ENCODE results near the gene NF1.

Gene NF1

GRCh38 chr17:31390748-31391495, 296.1 kb downstream of the NF1 start:
- Histone ChIP-seq H3K9ac (ENCODE audit: low read length) (no peak overlapping the region), H3K4me3 (ENCODE audit: low read depth in 1 of 2, low read length in 2 of 2) (peak overlapping the region in 1 of 2 donors; percentile 38), H3K27ac (ENCODE audit: low read depth, low read length) (no peak overlapping the region), H3K4me1 (ENCODE audit: insufficient read depth, low read length) (peaks cover 5% of the 10 kb centered on the region), H3K9me3 (ENCODE audit: low read length) (no peaks in the 10 kb centered on the region), H3K36me3 (ENCODE audit: insufficient read depth, low read length) (no peaks in the 10 kb centered on the region), H3K27me3 (ENCODE audit: control insufficient read depth in 1 of 2, insufficient read depth in 2 of 2, low read length in 2 of 2) (peaks cover 15 to 43% of the 10 kb centered on the region in 2 donors)

- peaks cover 15 to 43% of the 10 kb centered on the region in 2 donors for H3K27me3 ChIP-seq (ENCODE audit: control insufficient read depth in 1 of 2, insufficient read depth in 2 of 2, low read length in 2 of 2)
- no peaks in the 10 kb centered on the region for H3K9me3 ChIP-seq (ENCODE audit: low read length)
- peak within 1 kb of the TSS in 1 of 2 donors; percentile 38 for H3K4me3 ChIP-seq (ENCODE audit: low read depth in 1 of 2, low read length in 2 of 2)
- no peaks in the 10 kb centered on the region for H3K36me3 ChIP-seq (ENCODE audit: insufficient read depth, low read length)
- no peak within 1 kb of the TSS for H3K9ac ChIP-seq (ENCODE audit: low read length)
- H3K27ac ChIP-seq (ENCODE audit: low read depth, low read length) = no peak within 1 kb of the TSS
- peaks cover 5% of the 10 kb centered on the region for H3K4me1 ChIP-seq (ENCODE audit: insufficient read depth, low read length)
These were observed 296.7 kb downstream of the NF1 start, which contains the start of gene RAB11FIP4 for GRCh38 chr17:31391496-31391949. Gene RAB11FIP4, plus strand, starts transcription at chr17:31391675. Its CDS starts 178 bp downstream, at chr17:31391853.

- no peaks in the 10 kb centered on the region for H3K9me3 ChIP-seq (ENCODE audit: low read length)
- H3K4me1 ChIP-seq (ENCODE audit: insufficient read depth, low read length) = peaks cover 5% of the 10 kb centered on the region
- H3K4me3 ChIP-seq (ENCODE audit: low read depth in 1 of 2, low read length in 2 of 2) = no peak overlapping the region
- H3K27me3 ChIP-seq (ENCODE audit: control insufficient read depth in 1 of 2, insufficient read depth in 2 of 2, low read length in 2 of 2) = peaks cover 15 to 43% of the 10 kb centered on the region in 2 donors
- no peaks in the 10 kb centered on the region for H3K36me3 ChIP-seq (ENCODE audit: insufficient read depth, low read length)
- H3K27ac ChIP-seq (ENCODE audit: low read depth, low read length) = no peak overlapping the region
- H3K9ac ChIP-seq (ENCODE audit: low read length) = no peak overlapping the region
These were observed 297.5 kb downstream of the NF1 start for GRCh38 chr17:31392002-31392855.

GRCh38 chr17:31392856-31393748, 298.3 kb downstream of the NF1 start:
- H3K4me3 ChIP-seq (ENCODE audit: low read depth in 1 of 2, low read length in 2 of 2) = no peak overlapping the region
- no peak overlapping the region for H3K27ac ChIP-seq (ENCODE audit: low read depth, low read length)
- no peak overlapping the region for H3K9ac ChIP-seq (ENCODE audit: low read length)
- peaks cover 15 to 43% of the 10 kb centered on the region in 2 donors for H3K27me3 ChIP-seq (ENCODE audit: control insufficient read depth in 1 of 2, insufficient read depth in 2 of 2, low read length in 2 of 2)
- H3K9me3 ChIP-seq (ENCODE audit: low read length) = no peaks in the 10 kb centered on the region
- H3K36me3 ChIP-seq (ENCODE audit: insufficient read depth, low read length) = no peaks in the 10 kb centered on the region
- H3K4me1 ChIP-seq (ENCODE audit: insufficient read depth, low read length) = peaks cover 5% of the 10 kb centered on the region

- peaks cover 15 to 43% of the 10 kb centered on the region in 2 donors for H3K27me3 ChIP-seq (ENCODE audit: control insufficient read depth in 1 of 2, insufficient read depth in 2 of 2, low read length in 2 of 2)
- no peak overlapping the region for H3K27ac ChIP-seq (ENCODE audit: low read depth, low read length)
- no peaks in the 10 kb centered on the region for H3K9me3 ChIP-seq (ENCODE audit: low read length)
- no peaks in the 10 kb centered on the region for H3K36me3 ChIP-seq (ENCODE audit: insufficient read depth, low read length)
- H3K4me3 ChIP-seq (ENCODE audit: low read depth in 1 of 2, low read length in 2 of 2) = no peak overlapping the region
- peaks cover 5% of the 10 kb centered on the region for H3K4me1 ChIP-seq (ENCODE audit: insufficient read depth, low read length)
- H3K9ac ChIP-seq (ENCODE audit: low read length) = no peak overlapping the region
These were observed 299.0 kb downstream of the NF1 start for GRCh38 chr17:31393749-31394146.

GRCh38 chr17:31394544-31394943, 299.8 kb downstream of the NF1 start:
- H3K4me3 ChIP-seq (ENCODE audit: low read depth in 1 of 2, low read length in 2 of 2) = no peak overlapping the region
- H3K9ac ChIP-seq (ENCODE audit: low read length) = no peak overlapping the region
- H3K27me3 ChIP-seq (ENCODE audit: control insufficient read depth in 1 of 2, insufficient read depth in 2 of 2, low read length in 2 of 2) = peaks cover 15 to 41% of the 10 kb centered on the region in 2 donors
- no peaks in the 10 kb centered on the region for H3K9me3 ChIP-seq (ENCODE audit: low read length)
- H3K4me1 ChIP-seq (ENCODE audit: insufficient read depth, low read length) = peaks cover 5% of the 10 kb centered on the region
- H3K27ac ChIP-seq (ENCODE audit: low read depth, low read length) = no peak overlapping the region
- H3K36me3 ChIP-seq (ENCODE audit: insufficient read depth, low read length) = no peaks in the 10 kb centered on the region

- no peaks in the 10 kb centered on the region for H3K9me3 ChIP-seq (ENCODE audit: low read length)
- no peak overlapping the region for H3K4me3 ChIP-seq (ENCODE audit: low read depth in 1 of 2, low read length in 2 of 2)
- H3K36me3 ChIP-seq (ENCODE audit: insufficient read depth, low read length) = no peaks in the 10 kb centered on the region
- H3K9ac ChIP-seq (ENCODE audit: low read length) = no peak overlapping the region
- peaks cover 12 to 21% of the 10 kb centered on the region in 2 donors for H3K27me3 ChIP-seq (ENCODE audit: control insufficient read depth in 1 of 2, insufficient read depth in 2 of 2, low read length in 2 of 2)
- H3K4me1 ChIP-seq (ENCODE audit: insufficient read depth, low read length) = peaks cover 4% of the 10 kb centered on the region
- no peak overlapping the region for H3K27ac ChIP-seq (ENCODE audit: low read depth, low read length)
These were observed 302.6 kb downstream of the NF1 start for GRCh38 chr17:31397256-31397939.

GRCh38 chr17:31398381-31399311, 303.9 kb downstream of the NF1 start:
- Histone ChIP-seq H3K27me3 (ENCODE audit: control insufficient read depth in 1 of 2, insufficient read depth in 2 of 2, low read length in 2 of 2) (peaks cover 7 to 8% of the 10 kb centered on the region in 2 donors), H3K36me3 (ENCODE audit: insufficient read depth, low read length) (no peaks in the 10 kb centered on the region), H3K4me1 (ENCODE audit: insufficient read depth, low read length) (no peaks in the 10 kb centered on the region), H3K4me3 (ENCODE audit: low read depth in 1 of 2, low read length in 2 of 2) (no peak overlapping the region), H3K27ac (ENCODE audit: low read depth, low read length) (no peak overlapping the region), H3K9me3 (ENCODE audit: low read length) (no peaks in the 10 kb centered on the region), H3K9ac (ENCODE audit: low read length) (no peak overlapping the region)

GRCh38 chr17:31400481-31400950, 305.7 kb downstream of the NF1 start:
- Histone ChIP-seq H3K9ac (ENCODE audit: low read length) (no peak overlapping the region), H3K9me3 (ENCODE audit: low read length) (no peaks in the 10 kb centered on the region), H3K36me3 (ENCODE audit: insufficient read depth, low read length) (no peaks in the 10 kb centered on the region), H3K4me3 (ENCODE audit: low read depth in 1 of 2, low read length in 2 of 2) (no peak overlapping the region), H3K4me1 (ENCODE audit: insufficient read depth, low read length) (no peaks in the 10 kb centered on the region), H3K27me3 (ENCODE audit: control insufficient read depth in 1 of 2, insufficient read depth in 2 of 2, low read length in 2 of 2) (no peaks in the 10 kb centered on the region), H3K27ac (ENCODE audit: low read depth, low read length) (no peak overlapping the region)
